GM21717 (cell line): ENCODE measurements around the gene GPATCH8.
"Not testable (repeated sequence)": the region's sequence is repeated elsewhere in the genome, so short reads cannot be mapped to it uniquely, and the experiment has no call there.

Experiments
- ATAC-seq: cut with Tn5 transposase; IDR thresholded peaks from one replicate; pipeline ENCODE4 v1.9.1; 2021; ENCODE audit warnings: mild to moderate bottlenecking, moderate library complexity; ENCODE audit not compliant: unreplicated experiment

Gene GPATCH8

GRCh38 chr17:44378171-44378705 lies 125.0 kb downstream of the GPATCH8 start:
- ATAC-seq = no peak

- ATAC-seq = no peak
Measured at GRCh38 chr17:44376779-44377178, 126.4 kb downstream of the GPATCH8 start.

- ATAC-seq = no peak
Measured at GRCh38 chr17:44376124-44376523, 127.1 kb downstream of the GPATCH8 start.

GRCh38 chr17:44375196-44376017 lies 127.8 kb downstream of the GPATCH8 start:
- ATAC-seq = no peak

GRCh38 chr17:44374306-44375195 lies 128.7 kb downstream of the GPATCH8 start:
- ATAC-seq = no peak

GRCh38 chr17:44372036-44372435 lies 131.2 kb downstream of the GPATCH8 start:
- ATAC-seq = no peak

- ATAC-seq = not testable (repeated sequence)
Measured at GRCh38 chr17:44369414-44370023, 133.7 kb downstream of the GPATCH8 start.

GRCh38 chr17:44368391-44369243 lies 134.6 kb downstream of the GPATCH8 start:
- ATAC-seq = not testable (repeated sequence)

GRCh38 chr17:44367231-44367979 lies 135.8 kb downstream of the GPATCH8 start:
- no peak for ATAC-seq

- ATAC-seq = not testable (repeated sequence)
Measured at GRCh38 chr17:44365051-44365450, 138.2 kb downstream of the GPATCH8 start.

- ATAC-seq = no peak
Measured at GRCh38 chr17:44363613-44364159, 139.5 kb downstream of the GPATCH8 start, which contains the start of gene FAM171A2. TSS of gene FAM171A2 (minus strand) at chr17:44363853. CDS start at chr17:44363714, 139 bp downstream.

GRCh38 chr17:44362949-44363612 lies 140.1 kb downstream of the GPATCH8 start:
- ATAC-seq = no peak

GRCh38 chr17:44362459-44362948 lies 140.7 kb downstream of the GPATCH8 start:
- ATAC-seq = no peak

GRCh38 chr17:44361292-44362260 lies 141.6 kb downstream of the GPATCH8 start:
- ATAC-seq = no peak

- ATAC-seq = no peak
Measured at GRCh38 chr17:44360826-44361225, 142.4 kb downstream of the GPATCH8 start.

- ATAC-seq = no peak
Measured at GRCh38 chr17:44360144-44360533, 143.1 kb downstream of the GPATCH8 start.

- no peak for ATAC-seq
Measured at GRCh38 chr17:44359458-44360143, 143.6 kb downstream of the GPATCH8 start.
